IMR-90 (cell line): ENCODE data around the gene RHOU. TPM values are rescaled to one million over a fixed set of nuclear protein-coding genes. Genes with fewer than 3 reads are reported as not detected.

ENCODE experiments used
- ATAC-seq: fragments of 200-7000 bp; cut with Tn5 transposase; 2 replicates; pipeline ENCODE4 v1.9.1; 2020; ENCODE audit warnings: low read depth, mild to moderate bottlenecking, moderate library complexity
- BruUV-seq: library from RNA; stranded (reverse); fragments of 400-500 nt; replicated peaks from 2 replicates; lab custom pipeline; 2021; lab: Mats Ljungman, UMichigan
- CTCF ChIA-PET: fragments of 300-600 bp; formaldehyde crosslinking; extraction: SDS; loops from one replicate; lab custom pipeline; 2021; ENCODE audit warnings: antibody characterized with exemption; lab: Yijun Ruan, JAX
- POLR2A ChIA-PET: fragments of 300-600 bp; sonication (Branson Sonifier 250); formaldehyde crosslinking; loops from one replicate; lab custom pipeline; 2022; ENCODE audit warnings: antibody characterized with exemption; ENCODE audit not compliant: unreplicated experiment; lab: Charles Lee
- DNase-seq: peaks from one replicate; pipeline ENCODE4 v3.0.0; 2013
- H2AFZ ChIP-seq: replicated peaks from 2 replicates; pipeline ENCODE3; 2013; ENCODE audit warnings: low read length, mild to moderate bottlenecking; ENCODE audit not compliant: poor library complexity
- H2AK5ac ChIP-seq: 2 replicates; pipeline ENCODE4 v1.6.1; 2013; ENCODE audit warnings: low read depth, low read length, inconsistent platforms
- H2AK9ac ChIP-seq: replicated peaks from 2 replicates; pipeline ENCODE3; 2013; ENCODE audit warnings: mild to moderate bottlenecking, low read depth, low read length, moderate library complexity; ENCODE audit not compliant: poor library complexity
- H2BK120ac ChIP-seq: 2 replicates; pipeline ENCODE4 v1.6.1; 2013; ENCODE audit warnings: low read depth, low read length, inconsistent platforms
- H2BK15ac ChIP-seq: 3 replicates; pipeline ENCODE4 v1.6.1; 2013; ENCODE audit warnings: low read depth, low read length, inconsistent platforms
- H2BK20ac ChIP-seq: 2 replicates; pipeline ENCODE4 v1.6.1; 2013; ENCODE audit warnings: low read depth, mild to moderate bottlenecking, inconsistent platforms, low read length, moderate library complexity
- H2BK5ac ChIP-seq: 2 replicates; pipeline ENCODE4 v1.6.1; 2013; ENCODE audit warnings: mild to moderate bottlenecking, low read depth, low read length, inconsistent platforms; ENCODE audit not compliant: poor library complexity, severe bottlenecking
- H3K14ac ChIP-seq: replicated peaks from 2 replicates; pipeline ENCODE4 v1.6.1; 2013; ENCODE audit warnings: low read depth, low read length, inconsistent platforms
- H3K18ac ChIP-seq: 2 replicates; pipeline ENCODE4 v1.6.1; 2013; ENCODE audit warnings: low read depth, low read length, control low read depth
- H3K23ac ChIP-seq: 2 replicates; pipeline ENCODE4 v1.6.1; 2013; ENCODE audit warnings: low read depth, low read length, inconsistent platforms
- H3K27ac ChIP-seq: 2 replicates; pipeline ENCODE4 v1.5.1; 2013; ENCODE audit warnings: mild to moderate bottlenecking, control low read depth, low read length; ENCODE audit not compliant: insufficient read depth
- H3K27me3 ChIP-seq: 2 replicates; pipeline ENCODE4 v1.6.1; 2013; ENCODE audit warnings: low read length; ENCODE audit not compliant: control insufficient read depth, insufficient read depth
- H3K36me3 ChIP-seq: 2 replicates; pipeline ENCODE4 v1.6.1; 2013; ENCODE audit warnings: low read length, mixed read lengths; ENCODE audit not compliant: control insufficient read depth, insufficient read depth
- H3K4ac ChIP-seq: 2 replicates; pipeline ENCODE4 v1.6.1; 2013; ENCODE audit warnings: low read depth, low read length, inconsistent platforms
- H3K4me1 ChIP-seq: 2 replicates; pipeline ENCODE4 v1.6.1; 2013; ENCODE audit warnings: low read length, mixed read lengths; ENCODE audit not compliant: control insufficient read depth, insufficient read depth
- H3K4me2 ChIP-seq: 2 replicates; pipeline ENCODE4 v1.6.1; 2013; ENCODE audit warnings: low read depth, mild to moderate bottlenecking, control low read depth, low read length, moderate library complexity
- H3K4me3 ChIP-seq: 2 replicates; pipeline ENCODE4 v1.5.1; 2013; ENCODE audit warnings: low read depth, mild to moderate bottlenecking, control low read depth, low read length, moderate library complexity; ENCODE audit not compliant: insufficient read depth
- H3K56ac ChIP-seq: 2 replicates; pipeline ENCODE4 v1.6.1; 2013; ENCODE audit warnings: low read length, inconsistent platforms; ENCODE audit not compliant: insufficient read depth; ENCODE audit errors: extremely low read depth
- H3K79me1 ChIP-seq, 2 experiments: 2 replicates each; pipeline ENCODE4 v1.6.1; 2013; ENCODE audit warnings: low read length in 2 of 2, inconsistent platforms in 1 of 2, low read depth in 1 of 2
- H3K9ac ChIP-seq: 2 replicates; pipeline ENCODE4 v1.6.1; 2013; ENCODE audit warnings: low read depth, low read length, control low read depth
- H3K9me1 ChIP-seq: 2 replicates; pipeline ENCODE4 v1.6.1; 2013; ENCODE audit warnings: low read length, inconsistent platforms; ENCODE audit not compliant: insufficient read depth
- H3K9me3 ChIP-seq: 2 replicates; pipeline ENCODE4 v1.6.1; 2013; ENCODE audit warnings: low read length; ENCODE audit not compliant: control insufficient read depth, insufficient read depth
- H4K20me1 ChIP-seq: 2 replicates; pipeline ENCODE4 v1.6.1; 2013; ENCODE audit warnings: low read length, inconsistent platforms; ENCODE audit not compliant: insufficient read depth
- H4K5ac ChIP-seq: 2 replicates; pipeline ENCODE4 v1.6.1; 2013; ENCODE audit warnings: mild to moderate bottlenecking, low read depth, low read length, control low read depth
- H4K8ac ChIP-seq, 2 experiments: 2 replicates each; pipeline ENCODE4 v1.6.1; 2013; ENCODE audit warnings: low read depth in 2 of 2, low read length in 2 of 2, control low read depth in 1 of 2, inconsistent platforms in 1 of 2
- H4K91ac ChIP-seq: 2 replicates; pipeline ENCODE4 v1.6.1; 2013; ENCODE audit warnings: low read depth, low read length, inconsistent platforms; ENCODE audit not compliant: insufficient read depth
- BHLHE40 ChIP-seq: fragments of 150-350 bp; IDR thresholded peaks from 2 replicates; pipeline ENCODE4 v1.6.1; 2016; ENCODE audit warnings: mild to moderate bottlenecking, low read depth, low read length
- CEBPB ChIP-seq: IDR thresholded peaks from 2 replicates; pipeline ENCODE4 v1.6.1; 2012; ENCODE audit warnings: low read depth, low read length, improper control_type of control experiment
- CHD1 ChIP-seq: IDR thresholded peaks from 2 replicates; pipeline ENCODE4 v1.6.1; 2012; ENCODE audit warnings: low read depth, low read length, improper control_type of control experiment
- FOS ChIP-seq: fragments of 150-350 bp; IDR thresholded peaks from 2 replicates; pipeline ENCODE4 v1.6.1; 2016; ENCODE audit warnings: low read depth, low read length
- MAFK ChIP-seq: IDR thresholded peaks from 2 replicates; pipeline ENCODE4 v1.6.1; 2012; ENCODE audit warnings: low read depth, low read length, improper control_type of control experiment
- MAZ ChIP-seq: IDR thresholded peaks from 2 replicates; pipeline ENCODE4 v1.6.1; 2012; ENCODE audit warnings: low read depth, mild to moderate bottlenecking, low read length, improper control_type of control experiment, moderate library complexity, borderline replicate concordance
- MXI1 ChIP-seq: IDR thresholded peaks from 2 replicates; pipeline ENCODE4 v1.6.1; 2012; ENCODE audit warnings: low read depth, mild to moderate bottlenecking, low read length, moderate library complexity, borderline replicate concordance
- NFE2L2 ChIP-seq: fragments of 150-350 bp; IDR thresholded peaks from 2 replicates; pipeline ENCODE4 v1.6.1; 2016; ENCODE audit warnings: low read depth, mild to moderate bottlenecking, low read length
- POLR2A ChIP-seq: IDR thresholded peaks from 2 replicates; pipeline ENCODE4 v1.6.1; 2012; ENCODE audit warnings: mild to moderate bottlenecking, low read depth, low read length
- RAD21 ChIP-seq: IDR thresholded peaks from 2 replicates; pipeline ENCODE4 v1.6.1; 2012; ENCODE audit warnings: low read length, improper control_type of control experiment
- RCOR1 ChIP-seq: IDR thresholded peaks from 2 replicates; pipeline ENCODE4 v1.6.1; 2012; ENCODE audit warnings: mild to moderate bottlenecking, low read length, improper control_type of control experiment; ENCODE audit not compliant: insufficient replicate concordance
- RFX5 ChIP-seq: IDR thresholded peaks from 2 replicates; pipeline ENCODE4 v1.8.0; 2012; ENCODE audit warnings: low read depth, mild to moderate bottlenecking, low read length, moderate library complexity
- SMC3 ChIP-seq: fragments of 150-350 bp; IDR thresholded peaks from 2 replicates; pipeline ENCODE4 v1.6.1; 2016; ENCODE audit warnings: low read depth, mild to moderate bottlenecking, antibody characterized with exemption, low read length, moderate library complexity
- WGBS, 2 experiments: methylation state at CpG; one replicate each; pipeline versions ENCODE4 v1.1.5 to v1.1.7; 2013; ENCODE audit warnings: missing lambda C conversion rate in 2 of 2; ENCODE audit not compliant: insufficient read length in 1 of 2; ENCODE audit errors: extremely low coverage in 2 of 2; 5-methylcytosine and 5-hydroxymethylcytosine counted together
- dilution Hi-C: fragments of 300-500 bp; cut with HindIII; formaldehyde crosslinking; loops from one replicate; pipeline ENCODE4 v1.14.3; 2018; ENCODE audit warnings: low sequenced_read_pairs; ENCODE audit not compliant: unreplicated experiment
- in situ Hi-C: fragments of 300-500 bp; cut with MboI; formaldehyde crosslinking; loops from 3 replicates; pipeline ENCODE4 v1.14.3; 2019; ENCODE audit warnings: low sequenced_read_pairs, inconsistent platforms, mixed read lengths
- intact Hi-C: fragments of 100-400 bp; cut with micrococcal nuclease; formaldehyde crosslinking; loops from 2 replicates; pipeline ENCODE4 v1.10.0; 2022
- polyA plus RNA-seq, 3 experiments: library from polyadenylated mRNA; depleted of rRNA; stranded (reverse); fragments of >200 nt; gene quantifications; 2 replicates each; pipeline ENCODE4 v1.2.3, GENCODE V29; 2012; ENCODE audit warnings: low replicate concordance in 1 of 3
- total RNA-seq: library from RNA; depleted of rRNA; stranded (reverse); fragments of >200 nt; gene quantifications from 2 replicates; pipeline ENCODE4 v1.2.3, GENCODE V29; 2012
- TF ChIP-seq, protein P1 (sequence below): fragments of 150-350 bp; IDR thresholded peaks from 2 replicates; pipeline ENCODE4 v1.6.1; 2017; ENCODE audit warnings: mild to moderate bottlenecking, antibody characterized with exemption, low read length, low read depth
- TF ChIP-seq, protein P2 (sequence below): conservative IDR thresholded peaks from 2 replicates; pipeline ENCODE4 v1.5.1; 2012; ENCODE audit warnings: mild to moderate bottlenecking, low read depth, low read length, improper control_type of control experiment
- TF ChIP-seq, protein P3 (sequence below): fragments of 150-350 bp; IDR thresholded peaks from 2 replicates; pipeline ENCODE4 v1.6.1; 2016; ENCODE audit warnings: low read depth, mild to moderate bottlenecking, low read length, moderate library complexity, borderline replicate concordance

Gene RHOU
- total and polyA plus RNA-seq, 2 of the 4 experiments (the other 2 are of a cell fraction), result 0.44 to 0.72 TPM

DNA sequence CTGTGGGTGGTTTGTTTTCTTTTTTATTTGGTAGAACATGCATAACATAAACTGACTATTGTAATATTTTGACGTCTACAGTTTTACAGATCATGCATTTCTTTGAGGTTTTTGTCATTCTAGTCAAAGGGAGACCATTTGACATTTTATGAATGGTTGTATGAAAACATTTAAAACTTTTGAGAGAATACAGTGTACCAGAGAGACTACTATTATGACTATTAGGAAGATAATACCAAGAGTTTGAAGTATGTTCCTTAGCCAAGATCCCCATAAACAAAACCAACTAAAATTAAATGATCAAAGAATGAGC, 37.3 kb upstream of the RHOU start:
- no peak overlapping the region for H4K91ac ChIP-seq
- H2AFZ ChIP-seq, result no peak overlapping the region
- H2AK9ac ChIP-seq, result no peak overlapping the region
- ChIA-PET POLR2A (no interaction called here), CTCF (interaction anchor here (0.5 kb wide), 1 partner anchor 80 kb away, joined by 3 read pairs; no protein-coding TSS in a partner anchor)
- no peaks in the 10 kb centered on the region for H4K20me1 ChIP-seq
- H3K36me3 ChIP-seq, result no peaks in the 10 kb centered on the region
- no CpG with 5 or more reads among the region's 1 CpG for WGBS, 2 experiments
- no peak overlapping the region for H2BK120ac ChIP-seq
- no peak overlapping the region for H3K9ac ChIP-seq
- no peak overlapping the region for H3K27ac ChIP-seq
- BruUV-seq, result no TSS peak
- no peak overlapping the region for H3K23ac ChIP-seq
- H2AK5ac ChIP-seq, result no peak overlapping the region
- H3K79me1 ChIP-seq, result no peaks in the 10 kb centered on the region
- H3K4me2 ChIP-seq, result no peak overlapping the region
- no peaks in the 10 kb centered on the region for H3K9me1 ChIP-seq
- H3K56ac ChIP-seq, result no peak overlapping the region
- H3K14ac ChIP-seq, result no peak overlapping the region
- no peak overlapping the region for H4K5ac ChIP-seq
- in situ Hi-C loops (no loop called here), dilution Hi-C loops (no loop called here), intact Hi-C loops (no loop called here)
- no peaks in the 10 kb centered on the region for H3K9me3 ChIP-seq
- H3K4me3 ChIP-seq, result no peak overlapping the region
- H3K18ac ChIP-seq, result no peak overlapping the region
- H3K4me1 ChIP-seq, result no peaks in the 10 kb centered on the region
- H3K27me3 ChIP-seq, result peaks cover 1% of the 10 kb centered on the region; the same call in 1 of the 2 replicates
- DNase-seq (no peak), ATAC-seq (no peak)
- H4K8ac ChIP-seq, result no peak overlapping the region
- no peak overlapping the region for H3K4ac ChIP-seq
- H2BK15ac ChIP-seq, result no peak overlapping the region
- H2BK5ac ChIP-seq, result no peak overlapping the region
- H2BK20ac ChIP-seq, result no peak overlapping the region
- no peak for TF ChIP-seq POLR2A
- TF ChIP-seq NFE2L2, result no peak
- TF ChIP-seq, protein P1, sequence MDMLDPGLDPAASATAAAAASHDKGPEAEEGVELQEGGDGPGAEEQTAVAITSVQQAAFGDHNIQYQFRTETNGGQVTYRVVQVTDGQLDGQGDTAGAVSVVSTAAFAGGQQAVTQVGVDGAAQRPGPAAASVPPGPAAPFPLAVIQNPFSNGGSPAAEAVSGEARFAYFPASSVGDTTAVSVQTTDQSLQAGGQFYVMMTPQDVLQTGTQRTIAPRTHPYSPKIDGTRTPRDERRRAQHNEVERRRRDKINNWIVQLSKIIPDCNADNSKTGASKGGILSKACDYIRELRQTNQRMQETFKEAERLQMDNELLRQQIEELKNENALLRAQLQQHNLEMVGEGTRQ, result no peak
- no peak for TF ChIP-seq CHD1
- no peak for TF ChIP-seq FOS
- TF ChIP-seq MAZ, result no peak
- no peak for TF ChIP-seq MAFK
- no peak for TF ChIP-seq RAD21
- no peak for TF ChIP-seq RFX5
- TF ChIP-seq BHLHE40, result no peak
- no peak for TF ChIP-seq CEBPB
- TF ChIP-seq, protein P2, sequence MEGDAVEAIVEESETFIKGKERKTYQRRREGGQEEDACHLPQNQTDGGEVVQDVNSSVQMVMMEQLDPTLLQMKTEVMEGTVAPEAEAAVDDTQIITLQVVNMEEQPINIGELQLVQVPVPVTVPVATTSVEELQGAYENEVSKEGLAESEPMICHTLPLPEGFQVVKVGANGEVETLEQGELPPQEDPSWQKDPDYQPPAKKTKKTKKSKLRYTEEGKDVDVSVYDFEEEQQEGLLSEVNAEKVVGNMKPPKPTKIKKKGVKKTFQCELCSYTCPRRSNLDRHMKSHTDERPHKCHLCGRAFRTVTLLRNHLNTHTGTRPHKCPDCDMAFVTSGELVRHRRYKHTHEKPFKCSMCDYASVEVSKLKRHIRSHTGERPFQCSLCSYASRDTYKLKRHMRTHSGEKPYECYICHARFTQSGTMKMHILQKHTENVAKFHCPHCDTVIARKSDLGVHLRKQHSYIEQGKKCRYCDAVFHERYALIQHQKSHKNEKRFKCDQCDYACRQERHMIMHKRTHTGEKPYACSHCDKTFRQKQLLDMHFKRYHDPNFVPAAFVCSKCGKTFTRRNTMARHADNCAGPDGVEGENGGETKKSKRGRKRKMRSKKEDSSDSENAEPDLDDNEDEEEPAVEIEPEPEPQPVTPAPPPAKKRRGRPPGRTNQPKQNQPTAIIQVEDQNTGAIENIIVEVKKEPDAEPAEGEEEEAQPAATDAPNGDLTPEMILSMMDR, result no peak
- no peak for TF ChIP-seq MXI1
- TF ChIP-seq SMC3, result no peak
- TF ChIP-seq RCOR1, result no peak
- TF ChIP-seq, protein P3, sequence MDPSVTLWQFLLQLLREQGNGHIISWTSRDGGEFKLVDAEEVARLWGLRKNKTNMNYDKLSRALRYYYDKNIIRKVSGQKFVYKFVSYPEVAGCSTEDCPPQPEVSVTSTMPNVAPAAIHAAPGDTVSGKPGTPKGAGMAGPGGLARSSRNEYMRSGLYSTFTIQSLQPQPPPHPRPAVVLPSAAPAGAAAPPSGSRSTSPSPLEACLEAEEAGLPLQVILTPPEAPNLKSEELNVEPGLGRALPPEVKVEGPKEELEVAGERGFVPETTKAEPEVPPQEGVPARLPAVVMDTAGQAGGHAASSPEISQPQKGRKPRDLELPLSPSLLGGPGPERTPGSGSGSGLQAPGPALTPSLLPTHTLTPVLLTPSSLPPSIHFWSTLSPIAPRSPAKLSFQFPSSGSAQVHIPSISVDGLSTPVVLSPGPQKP, result no peak
